LNCAP (cell line): ENCODE measurements around the gene COL4A6.

Source experiments
- TF ChIP-seq, protein P1 (sequence below): fragments of 450-650 bp; IDR thresholded peaks from 2 replicates; pipeline ENCODE4 v1.5.1; 2017; ENCODE audit warnings: mild to moderate bottlenecking

Gene COL4A6

GRCh38 chrX:108438110-108438623 is at the start of gene COL4A6:
Gene COL4A6 (minus strand): TSS chrX:108438422. CDS start chrX:108438196, 226 bp downstream.
- TF ChIP-seq, protein P1, sequence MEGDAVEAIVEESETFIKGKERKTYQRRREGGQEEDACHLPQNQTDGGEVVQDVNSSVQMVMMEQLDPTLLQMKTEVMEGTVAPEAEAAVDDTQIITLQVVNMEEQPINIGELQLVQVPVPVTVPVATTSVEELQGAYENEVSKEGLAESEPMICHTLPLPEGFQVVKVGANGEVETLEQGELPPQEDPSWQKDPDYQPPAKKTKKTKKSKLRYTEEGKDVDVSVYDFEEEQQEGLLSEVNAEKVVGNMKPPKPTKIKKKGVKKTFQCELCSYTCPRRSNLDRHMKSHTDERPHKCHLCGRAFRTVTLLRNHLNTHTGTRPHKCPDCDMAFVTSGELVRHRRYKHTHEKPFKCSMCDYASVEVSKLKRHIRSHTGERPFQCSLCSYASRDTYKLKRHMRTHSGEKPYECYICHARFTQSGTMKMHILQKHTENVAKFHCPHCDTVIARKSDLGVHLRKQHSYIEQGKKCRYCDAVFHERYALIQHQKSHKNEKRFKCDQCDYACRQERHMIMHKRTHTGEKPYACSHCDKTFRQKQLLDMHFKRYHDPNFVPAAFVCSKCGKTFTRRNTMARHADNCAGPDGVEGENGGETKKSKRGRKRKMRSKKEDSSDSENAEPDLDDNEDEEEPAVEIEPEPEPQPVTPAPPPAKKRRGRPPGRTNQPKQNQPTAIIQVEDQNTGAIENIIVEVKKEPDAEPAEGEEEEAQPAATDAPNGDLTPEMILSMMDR = no peak

DNA sequence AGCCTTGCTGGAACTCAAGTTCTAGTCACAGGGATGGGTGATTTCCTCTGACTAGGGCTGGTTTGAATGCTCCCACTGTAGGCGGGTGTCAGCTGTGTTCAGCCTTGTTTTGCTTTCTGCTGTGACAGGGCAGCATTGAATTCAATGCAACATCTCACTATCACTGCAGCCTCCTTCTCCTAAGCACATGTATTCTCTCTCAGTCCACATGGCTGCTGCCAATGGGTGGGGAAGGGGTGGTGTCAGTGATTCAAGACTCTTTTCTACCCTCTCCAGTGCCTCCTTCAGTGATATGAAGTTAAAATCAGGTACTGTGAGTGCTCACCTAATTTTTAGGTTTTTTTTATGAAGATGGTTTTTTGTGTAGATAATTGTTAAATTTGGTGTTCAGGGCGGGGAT is 47.7 kb upstream of the COL4A6 start:
- TF ChIP-seq, protein P1 = no peak

GRCh38 chrX:108484251-108484650 is 46.0 kb upstream of the COL4A6 start:
- TF ChIP-seq, protein P1 = no peak

DNA sequence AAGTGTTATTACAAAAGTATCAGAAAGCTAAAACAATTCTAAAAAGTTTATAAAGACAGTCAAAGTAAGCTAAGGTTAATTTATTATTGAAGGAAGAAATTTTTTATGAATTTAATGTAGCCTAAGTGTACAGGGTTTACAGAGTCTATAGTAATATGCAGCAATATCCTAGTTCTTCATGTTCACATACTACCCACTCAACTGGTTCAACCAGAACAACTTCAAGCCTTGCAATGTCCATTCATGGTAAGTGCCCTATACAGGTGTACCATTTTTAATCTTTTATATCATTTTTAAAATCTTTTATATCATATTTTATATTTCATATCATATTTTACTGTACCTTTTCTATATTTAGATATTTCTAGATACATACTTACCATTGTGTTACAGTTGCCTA is 35.8 kb upstream of the COL4A6 start:
- TF ChIP-seq, protein P1 = no peak

DNA sequence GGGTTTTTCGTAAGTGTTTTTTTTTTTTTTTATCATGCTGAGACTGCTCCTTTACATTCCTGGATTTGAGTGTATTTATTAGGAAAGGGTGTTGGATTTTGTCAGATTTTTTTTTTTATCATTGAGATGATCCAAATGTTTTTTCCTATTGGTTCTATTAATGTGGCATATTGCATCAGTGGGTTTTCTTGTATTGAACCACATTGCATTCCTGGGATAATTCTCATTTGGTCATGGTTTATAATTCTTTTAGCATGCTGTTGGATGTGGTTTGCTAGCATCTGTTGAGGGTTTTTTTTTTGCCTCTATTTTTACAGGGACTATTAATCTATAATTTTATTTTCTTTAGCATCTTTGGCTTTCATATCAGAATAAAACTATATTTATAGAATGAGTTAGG is 30.3 kb upstream of the COL4A6 start:
- TF ChIP-seq, protein P1 = no peak

GRCh38 chrX:108464604-108465003 is 26.4 kb upstream of the COL4A6 start:
- TF ChIP-seq, protein P1 = no peak

DNA sequence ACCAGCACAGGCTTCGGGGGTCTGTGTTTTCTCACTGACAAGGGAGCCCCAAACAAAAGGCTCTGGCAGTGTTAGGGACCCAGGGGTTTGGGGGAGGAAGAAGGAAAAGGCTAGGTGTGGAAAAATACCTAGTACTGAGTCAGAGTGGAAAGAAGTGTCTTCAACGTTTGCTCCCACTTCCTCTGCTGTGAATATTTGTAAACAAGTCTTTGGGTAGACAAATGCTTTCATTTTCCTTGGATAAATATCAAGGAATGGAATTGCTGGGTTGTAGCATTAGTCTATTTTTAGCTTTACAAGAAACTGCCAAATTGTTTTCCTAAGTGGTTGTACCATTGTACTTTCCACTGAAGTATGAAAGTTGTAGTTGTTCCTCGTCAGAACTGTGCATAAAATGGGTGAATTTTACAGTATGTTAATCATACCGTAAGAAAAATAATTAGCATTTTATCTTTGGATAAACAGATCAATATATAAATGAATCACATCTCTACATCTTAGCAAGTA is 18.8 kb upstream of the COL4A6 start:
- TF ChIP-seq, protein P1 = no peak

DNA sequence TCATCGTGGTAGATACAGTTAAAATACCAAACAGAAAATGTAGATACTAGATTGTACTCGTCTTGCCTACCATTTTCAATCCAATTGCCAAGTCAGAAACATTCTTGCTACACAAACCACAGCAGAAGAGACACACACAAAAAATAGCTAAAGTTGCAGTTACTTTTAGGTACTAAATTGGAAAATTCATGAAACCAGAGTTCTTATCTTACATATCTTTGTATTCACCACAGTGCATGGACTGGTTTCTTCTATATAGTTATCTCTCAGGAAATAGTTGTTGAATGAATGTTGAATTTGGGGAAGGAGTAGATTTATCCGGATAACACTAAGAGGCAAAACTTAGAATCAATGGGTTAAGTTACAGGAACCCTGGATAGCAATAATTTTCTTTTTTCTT is 15.6 kb upstream of the COL4A6 start:
- TF ChIP-seq, protein P1 = no peak
